Activated naive CD4-positive, alpha-beta T cell (primary cell): ENCODE results near the gene PCBP1.
"Not testable (repeated sequence)": the region's sequence is repeated elsewhere in the genome, so short reads cannot be mapped to it uniquely, and the experiment has no call there.

Experiments used
- DNase-seq, 4 experiments: peaks; one replicate each; lab custom pipeline; 2025; lab: John Stamatoyannopoulos, UW

Gene PCBP1

DNA sequence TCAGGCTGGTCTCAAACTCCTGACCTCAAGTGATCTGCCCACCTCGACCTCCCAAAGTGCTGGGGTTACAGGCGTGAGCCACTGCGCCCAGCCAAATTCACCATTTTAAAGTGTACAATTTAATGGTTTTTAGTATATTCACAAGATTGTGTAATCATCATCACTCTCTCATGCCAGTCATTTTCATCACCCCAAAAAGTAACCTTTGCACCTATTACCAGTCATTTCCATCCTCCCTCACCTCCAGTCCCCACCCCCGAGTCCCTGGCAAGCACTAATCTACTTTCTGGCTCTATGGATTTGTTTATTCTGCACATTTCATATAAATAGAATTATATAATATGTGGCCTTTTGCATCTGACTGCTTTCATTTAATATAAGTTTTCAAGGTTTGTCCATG is 10.8 kb downstream of the PCBP1 start:
- DNase-seq = no peak

DNA sequence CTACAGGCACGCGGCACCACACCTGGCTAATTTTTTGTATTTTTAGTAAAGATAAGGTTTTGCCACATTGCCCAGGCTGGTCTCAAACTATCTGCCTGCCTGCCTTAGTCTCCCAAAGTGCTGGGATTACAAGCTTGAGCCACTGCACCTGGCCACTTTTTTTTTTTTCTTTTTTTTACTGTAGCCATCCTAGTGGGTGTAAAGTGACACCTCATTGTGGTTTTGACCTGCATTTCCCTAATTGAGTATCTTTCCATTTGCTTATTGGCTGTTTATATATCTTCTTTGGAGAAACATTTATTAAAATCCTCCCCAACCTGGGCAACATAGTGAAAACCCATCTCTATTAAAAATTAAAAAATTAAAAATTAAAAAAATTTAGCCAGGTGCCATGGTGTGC is 12.0 kb downstream of the PCBP1 start:
- no peak for DNase-seq

DNA sequence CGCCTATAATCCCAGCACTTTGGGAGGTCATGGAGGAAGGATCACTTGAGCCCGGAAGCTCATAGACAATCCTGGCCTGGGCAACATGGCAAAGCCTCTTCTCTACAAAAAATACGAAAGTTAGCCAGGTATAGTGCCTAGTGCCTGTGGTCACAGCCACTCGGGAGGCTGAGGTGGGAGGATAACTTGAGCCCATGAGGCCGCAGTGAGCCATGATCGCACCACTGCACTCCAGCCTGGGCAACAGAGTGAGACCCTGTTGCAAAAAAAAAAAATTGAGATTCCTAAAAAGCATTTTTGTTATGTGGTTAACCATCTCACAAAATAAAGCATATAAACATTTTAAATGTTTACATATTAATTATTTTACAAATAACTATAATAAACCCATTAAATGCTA is 13.9 kb downstream of the PCBP1 start:
- no peak for DNase-seq

DNA sequence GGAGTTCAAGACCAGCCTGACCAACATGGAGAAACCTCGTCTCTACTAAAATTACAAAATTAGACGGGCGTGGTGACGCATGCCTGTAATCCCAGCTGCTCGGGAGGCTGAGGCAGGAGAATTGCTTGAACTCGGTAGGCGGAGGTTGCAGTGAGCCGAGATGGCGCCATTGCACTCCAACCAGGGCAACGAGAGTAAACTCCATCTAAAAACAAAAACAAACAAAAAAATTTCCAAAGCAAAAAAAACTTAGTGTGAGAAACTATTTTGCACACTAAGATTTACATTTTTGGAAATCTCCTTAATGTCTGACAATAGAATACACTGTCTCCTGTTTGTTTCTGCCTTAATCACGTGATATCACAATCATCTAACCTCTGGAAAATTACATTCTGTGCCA is 14.4 kb downstream of the PCBP1 start:
- DNase-seq = not testable (repeated sequence)

DNA sequence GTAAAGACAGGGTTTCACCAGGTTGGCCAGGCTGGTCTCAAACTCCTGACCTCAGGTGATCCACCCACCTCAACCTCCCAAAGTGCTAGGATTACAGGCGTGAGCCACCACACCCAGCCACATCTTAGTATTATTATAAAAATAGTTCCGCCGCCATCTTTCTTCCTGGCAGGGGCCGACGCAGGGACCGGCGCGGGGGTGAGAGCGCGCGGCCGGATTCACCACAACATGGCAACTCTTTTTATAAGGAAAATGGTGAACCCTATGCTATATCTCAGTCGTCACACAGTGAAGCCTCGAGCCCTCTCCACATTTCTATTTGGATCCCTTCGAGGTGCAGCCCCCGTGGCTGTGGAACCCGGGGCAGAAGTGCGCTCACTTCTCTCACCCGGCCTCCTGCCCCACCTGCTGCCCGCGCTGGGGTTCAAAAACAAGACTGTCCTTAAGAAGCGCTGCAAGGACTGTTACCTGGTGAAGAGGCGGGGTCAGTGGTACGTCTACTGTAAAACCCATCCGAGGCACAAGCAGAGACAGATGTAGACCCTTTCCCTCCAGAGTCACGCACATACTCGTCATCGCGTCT is 15.1 kb downstream of the PCBP1 start:
- DNase-seq = not testable (repeated sequence)

DNA sequence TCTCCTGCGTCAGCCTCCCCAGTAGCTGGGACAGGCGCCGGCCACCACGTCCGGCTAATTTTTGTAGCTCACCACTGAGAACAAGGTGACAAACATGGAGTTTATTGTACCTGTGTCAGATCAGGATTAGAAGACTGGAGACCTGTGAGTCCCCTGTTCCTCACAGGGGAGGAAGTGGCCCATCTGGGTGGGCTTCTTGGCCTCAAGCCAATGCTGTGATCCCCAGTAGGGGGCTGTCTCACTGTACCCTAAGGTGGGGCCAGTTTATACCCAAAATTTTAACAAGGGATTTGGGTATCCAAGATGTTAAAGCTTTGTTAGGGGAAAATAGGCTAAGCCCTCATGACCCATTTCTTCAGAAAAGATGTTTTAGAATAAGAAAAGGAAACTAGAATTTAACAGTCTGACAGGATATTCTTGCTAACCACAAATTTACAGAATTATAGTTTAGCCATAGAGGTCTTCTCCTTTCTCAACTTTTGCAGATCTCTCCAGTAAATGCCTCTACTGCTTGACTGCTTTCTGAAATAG is 16.3 kb downstream of the PCBP1 start:
- no peak for DNase-seq

DNA sequence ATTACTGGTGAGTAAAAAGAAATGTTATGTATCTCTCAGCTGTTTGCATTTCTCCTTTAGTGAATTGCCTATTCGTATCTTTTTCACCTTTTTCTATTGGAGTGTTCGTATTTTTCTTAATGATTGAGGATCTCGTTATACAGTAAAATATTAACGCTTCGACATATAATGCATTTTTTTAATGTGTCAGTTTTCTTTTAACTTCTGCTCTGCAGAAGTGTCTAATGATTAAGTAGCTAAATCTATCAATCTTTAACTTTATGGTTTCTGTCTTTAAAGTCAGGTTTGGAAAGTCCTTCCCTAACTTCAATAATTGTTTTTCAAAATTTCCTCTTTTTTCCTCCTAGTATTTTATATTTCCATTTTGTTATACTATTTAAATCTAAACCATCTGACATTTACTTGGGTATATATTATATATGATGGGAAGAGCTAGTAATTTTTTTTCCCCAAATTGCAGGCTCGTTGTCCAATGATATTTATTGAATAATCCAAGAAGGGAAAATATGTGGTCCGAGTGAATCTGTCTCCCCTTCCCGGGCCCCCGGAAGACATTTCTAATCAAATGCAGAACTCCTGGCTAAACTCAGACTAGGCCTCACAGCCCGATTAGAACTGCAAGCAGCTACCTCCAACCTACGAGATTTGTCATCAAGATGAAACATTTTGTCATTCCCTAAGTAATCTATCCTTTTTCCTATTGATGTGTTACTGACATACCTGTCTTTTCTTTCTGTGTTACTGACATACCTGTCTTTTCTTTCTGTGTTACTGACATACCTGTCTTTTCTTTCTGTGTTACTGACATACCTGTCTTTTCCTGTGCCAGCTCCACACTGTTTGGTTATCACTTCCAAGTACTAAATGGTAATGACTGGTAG is 17.2 kb downstream of the PCBP1 start:
- no peak for DNase-seq

DNA sequence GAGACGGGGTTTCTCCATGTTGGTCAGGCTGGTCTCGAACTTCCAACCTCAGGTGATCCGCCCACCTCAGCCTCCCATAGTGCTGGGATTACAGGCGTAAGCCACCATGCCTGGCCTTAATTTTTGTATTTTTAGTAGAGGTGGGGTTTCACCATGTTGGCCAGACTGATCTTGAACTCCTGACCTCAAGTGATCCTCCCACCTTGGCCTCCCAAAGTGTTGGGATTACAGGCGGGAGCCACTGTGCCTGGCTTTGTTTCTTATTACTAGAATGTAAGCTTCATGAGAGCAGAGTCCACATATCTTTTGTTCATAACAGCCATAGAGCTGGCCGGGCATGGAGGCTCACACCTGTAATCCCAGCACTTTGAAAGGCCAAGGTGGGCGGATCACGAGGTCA is 18.9 kb downstream of the PCBP1 start:
- DNase-seq = not testable (repeated sequence)

DNA sequence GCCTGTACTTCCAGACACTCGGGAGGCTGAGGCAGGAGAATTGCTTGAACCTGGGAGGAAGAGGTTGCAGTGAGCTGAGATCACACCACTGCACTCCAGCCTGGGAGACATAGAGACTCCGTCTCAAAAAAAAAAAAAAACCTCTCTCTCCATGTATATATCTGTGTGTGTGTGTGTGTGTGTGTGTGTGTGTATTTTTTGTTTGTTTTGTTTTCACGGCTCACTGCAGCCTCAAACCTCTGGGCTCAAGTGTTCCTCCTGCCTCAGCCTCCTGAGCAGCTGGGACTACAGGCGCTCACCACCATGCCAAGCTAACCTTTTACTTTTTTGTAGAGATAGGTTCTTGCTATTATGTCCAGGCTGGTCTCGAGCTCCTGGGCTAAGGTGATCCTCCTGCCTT is 23.1 kb downstream of the PCBP1 start:
- DNase-seq = not testable (repeated sequence)

DNA sequence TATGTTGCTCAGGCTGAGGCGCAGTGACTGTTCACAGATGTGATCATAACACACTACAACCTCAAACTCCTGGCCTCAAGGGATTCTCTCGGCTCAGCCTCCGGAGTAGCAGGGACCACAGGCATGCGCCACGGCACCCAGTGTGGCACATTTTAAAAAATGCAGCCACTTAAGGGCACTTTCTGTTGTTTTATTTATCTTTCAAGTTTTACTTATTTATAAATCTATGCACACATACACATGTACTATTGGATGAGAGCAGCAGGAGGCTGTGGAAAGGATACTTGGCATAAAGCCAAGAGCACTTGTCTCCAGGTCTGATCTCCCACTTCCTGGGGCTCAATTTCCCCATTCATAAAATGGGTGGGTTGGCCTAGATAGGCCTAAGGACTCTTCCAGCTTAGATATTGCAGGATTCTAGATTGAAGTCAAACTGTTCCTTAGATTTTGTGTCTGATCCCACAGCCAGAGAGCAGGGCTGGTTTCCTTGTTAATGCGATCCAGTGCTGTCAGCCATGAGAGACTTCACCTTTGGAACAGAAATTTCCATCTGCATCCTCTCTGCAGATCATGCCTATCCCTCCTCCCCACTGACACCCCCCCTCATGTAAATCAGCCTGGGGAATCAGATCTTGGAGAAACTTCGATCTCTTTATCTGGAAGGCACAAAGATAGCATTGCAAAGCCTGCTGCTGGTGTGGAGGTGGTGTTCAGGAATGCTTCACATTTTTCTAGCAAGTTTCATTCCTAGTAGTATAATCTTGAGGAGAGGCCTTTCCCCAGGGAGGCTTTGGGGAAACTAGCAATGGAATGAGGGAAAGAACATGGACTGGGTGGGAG is 24.7 kb downstream of the PCBP1 start:
- DNase-seq = no peak

DNA sequence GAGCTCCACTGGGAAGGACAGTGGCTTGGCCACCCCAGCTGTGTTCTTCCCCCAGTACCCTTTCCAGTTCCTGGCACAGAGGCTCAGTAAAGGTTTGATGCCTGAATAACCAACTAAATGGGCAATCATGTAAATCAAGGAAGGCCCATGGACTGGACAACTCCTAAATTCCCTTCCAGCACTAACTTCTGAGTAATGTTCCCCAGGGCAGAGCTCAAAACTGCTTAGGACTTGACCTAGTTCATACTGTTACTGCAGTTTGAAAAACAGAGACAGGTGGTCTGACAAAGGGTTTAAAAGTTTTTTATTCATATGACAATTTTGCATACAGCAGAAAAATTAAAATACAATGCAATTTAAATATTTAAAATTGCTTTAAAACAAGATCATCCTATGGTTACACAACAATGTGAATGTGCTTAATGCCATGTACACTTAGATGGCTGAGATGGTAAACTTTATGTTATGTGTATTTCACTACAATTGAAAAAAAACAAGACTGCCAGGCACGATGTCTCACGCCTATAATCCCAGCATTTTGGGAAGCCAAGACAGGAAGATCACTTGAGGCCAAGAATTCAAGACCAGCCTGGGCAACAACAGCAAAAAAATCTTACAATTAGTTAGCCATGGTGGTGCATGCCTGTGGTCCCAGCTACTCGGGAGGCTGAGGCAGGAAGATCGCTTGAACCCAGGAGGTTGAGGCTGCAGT is 26.2 kb downstream of the PCBP1 start:
- no peak for DNase-seq

DNA sequence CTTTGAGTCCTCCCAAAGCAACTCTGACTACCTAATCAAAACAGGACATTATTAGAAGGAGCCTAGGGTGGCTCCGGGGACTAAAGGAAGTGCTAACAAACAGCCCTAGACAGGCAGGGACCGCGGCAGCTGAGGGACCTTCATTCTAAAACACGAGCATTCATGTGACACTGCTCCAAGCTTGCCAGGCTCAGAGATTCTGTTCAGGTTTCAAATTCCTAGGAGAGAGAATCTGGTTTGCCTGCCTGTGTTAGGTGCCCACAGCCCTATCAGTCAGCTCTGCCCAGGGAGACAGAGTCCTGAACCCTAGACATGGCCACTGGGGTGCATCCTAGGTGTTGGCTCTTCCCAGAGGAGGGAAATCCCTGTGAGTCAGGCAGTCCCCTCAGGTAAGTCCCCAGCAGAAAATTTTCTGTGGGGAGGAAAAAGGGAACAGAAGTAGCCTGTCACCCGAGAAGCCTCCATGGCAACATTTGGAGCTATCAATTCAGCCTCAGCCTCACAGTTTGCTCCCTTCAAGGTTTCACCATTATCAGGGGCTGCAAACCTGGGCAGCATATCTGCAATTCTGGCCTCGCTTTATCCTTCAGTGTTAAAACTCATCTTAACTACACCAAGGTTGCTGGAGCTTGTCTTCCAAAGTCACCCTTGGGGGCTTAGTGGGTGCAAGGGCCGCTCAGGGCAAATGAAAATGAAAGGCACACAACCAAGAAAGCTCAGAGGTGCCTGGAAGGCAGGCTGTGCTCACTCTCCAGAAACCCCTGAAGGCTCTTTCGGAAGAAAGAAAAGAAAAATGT is 28.6 kb downstream of the PCBP1 start:
- DNase-seq = no peak

DNA sequence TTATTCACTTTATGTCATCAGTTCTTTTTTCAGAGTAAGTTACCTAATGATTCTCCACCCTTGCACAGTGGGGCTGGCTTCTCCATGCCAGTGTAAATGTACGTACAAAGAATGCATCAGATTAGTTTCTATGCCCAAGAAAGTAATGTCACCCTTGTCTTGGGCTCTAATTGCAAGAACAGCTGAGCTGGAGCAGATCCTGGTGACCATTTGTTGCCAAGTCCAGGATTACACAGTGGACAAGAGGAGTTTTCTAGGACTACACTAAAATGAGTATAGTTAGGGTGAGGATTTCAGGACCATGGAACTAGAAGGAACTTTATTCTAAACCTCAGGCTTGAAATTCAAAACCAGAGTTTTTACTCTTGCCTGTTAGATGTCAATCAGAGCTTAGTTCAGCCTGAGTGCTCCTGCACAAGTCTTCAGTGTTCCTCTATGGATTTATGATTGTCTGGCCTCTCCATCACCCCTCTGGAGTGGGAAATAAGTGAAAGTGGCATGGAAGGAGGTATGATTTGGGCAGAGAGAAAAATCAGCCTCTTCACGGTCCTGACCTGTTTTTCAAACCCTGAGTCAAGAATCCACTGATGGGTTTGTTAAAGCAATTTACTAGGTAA is 29.8 kb downstream of the PCBP1 start:
- no peak for DNase-seq

DNA sequence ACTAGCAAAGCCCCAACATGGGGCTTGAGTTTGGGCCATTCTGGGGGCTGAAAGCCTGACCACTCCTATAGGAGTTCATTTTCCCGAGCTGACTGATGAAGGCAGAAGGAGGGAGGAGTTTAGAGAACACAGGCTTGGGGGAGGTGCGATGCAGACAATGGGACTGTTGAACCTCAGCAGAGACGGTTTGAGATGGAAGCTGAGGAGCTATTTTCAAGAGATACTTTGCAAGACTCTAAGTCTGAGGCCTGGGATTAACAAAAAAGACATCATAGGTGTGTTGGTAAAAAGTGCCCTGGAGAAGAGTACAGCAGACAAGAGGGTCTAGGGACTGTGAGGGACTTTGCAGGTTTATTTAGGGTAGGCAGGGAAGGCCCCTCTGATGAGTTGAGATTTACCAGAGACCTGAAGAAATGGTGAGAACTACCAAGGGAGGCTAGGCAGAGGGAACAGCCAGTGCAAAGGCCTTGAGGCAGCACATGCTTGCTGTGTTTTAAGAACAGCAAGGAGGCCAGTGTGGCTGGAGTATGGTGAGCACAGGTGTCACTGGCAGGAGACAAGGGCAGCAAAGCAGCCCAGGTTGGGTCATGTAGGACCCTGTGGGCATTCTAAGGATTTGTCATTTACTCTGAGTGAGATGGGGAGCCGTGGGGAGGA is 31.6 kb downstream of the PCBP1 start:
- no peak for DNase-seq

DNA sequence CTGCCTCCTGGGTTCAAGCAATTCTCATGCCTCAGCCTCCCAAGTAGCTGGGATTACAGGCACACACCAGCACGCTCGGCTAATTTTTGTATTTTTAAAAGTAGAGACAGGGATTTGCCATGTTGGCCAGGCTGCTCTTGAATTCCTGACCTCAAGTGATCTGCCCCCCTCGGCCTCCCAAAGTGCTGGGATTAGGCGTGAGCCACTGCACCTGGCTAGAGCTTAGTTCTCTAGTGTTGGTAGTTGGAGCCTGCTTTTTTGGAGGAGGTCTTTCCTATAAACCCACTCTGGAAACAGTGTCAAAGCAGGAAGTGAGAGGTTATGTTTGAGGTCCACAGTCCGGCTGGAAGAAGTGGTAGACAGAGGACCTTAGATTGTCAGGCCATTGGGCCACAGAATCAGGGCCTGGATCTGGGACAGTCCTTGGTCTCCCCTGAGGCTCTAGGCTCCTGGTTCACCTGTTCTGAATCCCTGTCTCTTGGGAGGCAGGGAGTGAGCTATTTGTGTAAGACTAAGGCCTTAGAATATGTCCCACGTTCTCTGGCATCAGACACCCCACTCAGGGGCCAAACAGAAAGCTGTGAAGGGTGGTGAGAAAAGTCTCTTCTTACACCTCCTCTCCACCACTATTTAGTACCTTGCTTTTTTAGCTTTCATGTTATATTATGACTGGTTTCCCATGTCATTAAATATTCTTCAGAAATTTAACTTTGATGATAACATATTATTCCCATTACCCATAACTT is 34.5 kb downstream of the PCBP1 start:
- no peak for DNase-seq

DNA sequence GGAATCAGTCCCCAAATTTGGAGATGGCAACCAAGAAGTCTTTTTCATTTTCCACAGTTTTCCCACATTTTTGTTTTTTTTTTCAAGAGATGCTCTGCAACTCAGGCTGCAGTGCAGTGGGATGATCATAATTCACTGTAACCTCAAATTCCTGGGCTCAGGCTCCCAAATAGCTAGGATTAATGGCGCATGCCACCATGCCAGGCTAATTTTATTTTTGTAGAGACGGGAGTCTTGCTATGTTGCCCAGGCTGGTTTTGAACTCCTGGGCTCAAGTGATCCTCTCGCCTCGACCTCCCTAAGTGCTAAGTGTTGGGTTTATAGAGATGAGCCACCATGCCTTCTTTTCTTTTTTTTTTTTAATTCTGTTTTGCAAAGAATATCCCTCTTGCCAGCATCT is 35.2 kb downstream of the PCBP1 start:
- DNase-seq = no peak

DNA sequence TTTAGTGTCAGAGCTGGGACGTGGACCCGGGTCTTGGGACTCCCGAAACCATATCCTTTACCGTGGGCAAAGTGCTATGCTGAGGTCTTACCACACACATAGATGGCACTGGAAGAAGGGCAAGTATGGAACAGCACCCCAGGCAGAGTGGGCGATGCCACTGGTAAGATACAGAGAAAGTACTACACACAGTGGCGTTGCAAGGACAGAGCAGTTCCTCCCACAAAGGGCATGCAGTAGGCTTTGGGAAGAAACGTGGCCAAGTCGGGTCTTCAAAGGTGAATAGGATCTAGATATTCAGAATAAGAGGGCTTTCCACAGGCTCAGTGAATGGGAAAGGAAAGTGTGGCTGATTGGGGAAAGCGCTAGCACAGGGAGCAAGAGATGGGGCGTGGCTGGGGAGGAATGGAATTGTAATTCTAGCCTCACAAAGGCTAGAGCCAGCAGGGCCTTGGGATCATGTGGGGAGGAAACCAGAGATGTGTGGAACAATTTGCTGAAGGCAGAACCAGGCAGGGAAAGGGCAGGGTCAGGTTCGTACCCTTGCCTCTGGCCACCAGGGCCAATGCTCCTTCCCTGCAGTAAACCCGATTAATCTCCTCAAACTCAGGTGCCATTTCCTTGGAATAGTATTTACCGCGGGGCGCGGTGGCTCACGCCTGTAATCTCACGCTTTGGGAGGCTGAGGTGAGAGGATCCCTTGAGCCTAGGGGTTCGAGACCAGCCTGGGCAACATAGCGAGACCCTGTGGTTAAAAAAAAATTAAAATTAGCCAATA is 36.0 kb downstream of the PCBP1 start:
- no peak for DNase-seq

DNA sequence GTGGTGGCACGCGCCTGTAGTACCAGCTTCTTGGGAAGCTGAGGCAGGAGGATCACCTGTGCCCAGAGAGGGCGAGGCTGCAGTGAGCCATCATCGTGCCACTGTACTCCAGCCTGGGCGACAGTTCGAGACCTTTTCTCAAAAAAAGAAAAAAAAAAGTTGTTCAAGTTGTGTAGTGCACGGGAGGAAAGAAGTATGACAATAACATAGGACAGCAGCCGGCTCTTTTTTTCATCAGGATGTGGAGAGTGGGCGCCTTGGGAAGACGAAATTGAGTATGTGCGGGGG is 36.5 kb downstream of the PCBP1 start:
- no peak for DNase-seq

DNA sequence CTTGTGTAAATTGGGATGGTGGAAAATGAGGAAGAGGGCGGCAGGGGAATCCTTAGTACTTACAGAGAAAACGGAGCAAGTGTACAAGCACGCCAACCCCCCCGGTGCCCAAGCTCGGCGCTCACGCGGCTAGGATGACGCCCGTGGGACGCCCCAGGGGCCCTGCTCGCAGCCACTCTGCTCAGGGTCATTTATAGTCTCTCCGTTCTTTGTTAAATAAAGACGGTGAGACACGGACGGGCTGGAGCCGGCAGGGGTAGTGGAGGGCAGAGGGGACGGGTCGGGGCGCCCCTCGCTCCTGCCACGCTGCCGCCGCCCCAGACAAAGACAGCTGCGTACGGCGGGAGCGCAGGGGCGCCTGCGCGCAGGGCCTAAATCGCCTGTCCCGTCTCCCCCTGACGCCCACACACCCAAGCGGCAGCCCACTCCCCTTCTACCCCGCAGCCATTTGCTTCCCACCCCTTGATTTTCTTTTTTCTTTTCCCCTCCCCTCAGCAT is 37.8 kb downstream of the PCBP1 start:
- DNase-seq = peak; percentile 36 to 61 (median 50)
